ENCODE measurements around the gene REV1. TPM values are rescaled to one million over a fixed set of nuclear protein-coding genes. Genes with fewer than 3 reads are reported as not detected.

REV1 gene
- total and polyA plus RNA-seq, 2 of the 13 experiments (the other 11 are each of a cell fraction or from before 2014, with no cell fraction given), result 49.1 to 71.8 TPM

GRCh38 chr2:99489063-99489760, 605 bp downstream of the REV1 start (continued):
- TF ChIP-seq AFF4 (CRISPR knock-in tag; IDR thresholded peaks at IDR 0.05), result peak; percentile 64; the same call in 1 of the 2 replicates
- no peak for TF ChIP-seq SALL2 (CRISPR knock-in tag; IDR thresholded peaks at IDR 0.05)
- TF ChIP-seq, protein P1, sequence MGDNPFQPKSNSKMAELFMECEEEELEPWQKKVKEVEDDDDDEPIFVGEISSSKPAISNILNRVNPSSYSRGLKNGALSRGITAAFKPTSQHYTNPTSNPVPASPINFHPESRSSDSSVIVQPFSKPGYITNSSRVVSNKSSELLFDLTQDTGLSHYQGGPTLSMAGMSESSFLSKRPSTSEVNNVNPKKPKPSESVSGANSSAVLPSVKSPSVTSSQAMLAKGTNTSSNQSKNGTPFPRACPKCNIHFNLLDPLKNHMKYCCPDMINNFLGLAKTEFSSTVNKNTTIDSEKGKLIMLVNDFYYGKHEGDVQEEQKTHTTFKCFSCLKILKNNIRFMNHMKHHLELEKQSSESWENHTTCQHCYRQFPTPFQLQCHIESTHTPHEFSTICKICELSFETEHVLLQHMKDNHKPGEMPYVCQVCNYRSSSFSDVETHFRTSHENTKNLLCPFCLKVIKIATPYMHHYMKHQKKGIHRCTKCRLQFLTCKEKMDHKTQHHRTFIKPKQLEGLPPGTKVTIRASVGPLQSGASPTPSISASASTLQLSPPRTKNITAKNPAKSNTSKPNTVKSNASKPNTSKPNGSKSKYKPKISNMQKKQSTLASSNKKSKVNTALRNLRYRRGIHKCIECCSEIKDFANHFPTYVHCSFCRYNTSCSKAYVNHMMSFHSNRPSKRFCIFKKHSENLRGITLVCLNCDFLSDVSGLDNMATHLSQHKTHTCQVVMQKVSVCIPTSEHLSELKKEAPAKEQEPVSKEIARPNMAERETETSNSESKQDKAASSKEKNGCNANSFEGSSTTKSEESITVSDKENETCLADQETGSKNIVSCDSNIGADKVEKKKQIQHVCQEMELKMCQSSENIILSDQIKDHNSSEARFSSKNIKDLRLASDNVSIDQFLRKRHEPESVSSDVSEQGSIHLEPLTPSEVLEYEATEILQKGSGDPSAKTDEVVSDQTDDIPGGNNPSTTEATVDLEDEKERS (CRISPR knock-in tag; IDR thresholded peaks at IDR 0.05), result no peak
- TF ChIP-seq HNF4A (CRISPR knock-in tag; IDR thresholded peaks at IDR 0.05), result no peak
- no peak for TF ChIP-seq REPIN1 (CRISPR knock-in tag; IDR thresholded peaks at IDR 0.05; ENCODE audit: borderline replicate concordance, low read depth)
- TF ChIP-seq ZNF720 (CRISPR knock-in tag; IDR thresholded peaks at IDR 0.05), result no peak
- no peak for TF ChIP-seq ZNF780A (CRISPR knock-in tag; IDR thresholded peaks at IDR 0.05)
- no peak for TF ChIP-seq MAFG (CRISPR knock-in tag; IDR thresholded peaks at IDR 0.05)
- TF ChIP-seq RARA (CRISPR knock-in tag; IDR thresholded peaks at IDR 0.05), result peak; percentile 33; the same call in 1 of the 2 replicates
- peak; percentile 8; the same call in 1 of the 2 replicates for TF ChIP-seq FOXK1 (CRISPR knock-in tag; IDR thresholded peaks at IDR 0.05; ENCODE audit: borderline replicate concordance, low read depth)
- TF ChIP-seq, protein P2, sequence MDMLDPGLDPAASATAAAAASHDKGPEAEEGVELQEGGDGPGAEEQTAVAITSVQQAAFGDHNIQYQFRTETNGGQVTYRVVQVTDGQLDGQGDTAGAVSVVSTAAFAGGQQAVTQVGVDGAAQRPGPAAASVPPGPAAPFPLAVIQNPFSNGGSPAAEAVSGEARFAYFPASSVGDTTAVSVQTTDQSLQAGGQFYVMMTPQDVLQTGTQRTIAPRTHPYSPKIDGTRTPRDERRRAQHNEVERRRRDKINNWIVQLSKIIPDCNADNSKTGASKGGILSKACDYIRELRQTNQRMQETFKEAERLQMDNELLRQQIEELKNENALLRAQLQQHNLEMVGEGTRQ (IDR thresholded peaks at IDR 0.05; ENCODE audit: low read depth, low read length), result no peak
- TF ChIP-seq, protein P2 (CRISPR knock-in tag; IDR thresholded peaks at IDR 0.05; ENCODE audit: borderline replicate concordance), result no peak
- peak; percentile 30; the same call in 1 of the 2 replicates for TF ChIP-seq POLR2G (IDR thresholded peaks at IDR 0.05; ENCODE audit: low read depth, low read length)
- TF ChIP-seq ZKSCAN8 (CRISPR knock-in tag; IDR thresholded peaks at IDR 0.05; ENCODE audit: borderline replicate concordance), result no peak
- peak; percentile 75; the same call in 1 of the 2 replicates for TF ChIP-seq SIN3A (IDR thresholded peaks at IDR 0.05; ENCODE audit: borderline replicate concordance, low read depth, low read length)
- TF ChIP-seq, protein P3, sequence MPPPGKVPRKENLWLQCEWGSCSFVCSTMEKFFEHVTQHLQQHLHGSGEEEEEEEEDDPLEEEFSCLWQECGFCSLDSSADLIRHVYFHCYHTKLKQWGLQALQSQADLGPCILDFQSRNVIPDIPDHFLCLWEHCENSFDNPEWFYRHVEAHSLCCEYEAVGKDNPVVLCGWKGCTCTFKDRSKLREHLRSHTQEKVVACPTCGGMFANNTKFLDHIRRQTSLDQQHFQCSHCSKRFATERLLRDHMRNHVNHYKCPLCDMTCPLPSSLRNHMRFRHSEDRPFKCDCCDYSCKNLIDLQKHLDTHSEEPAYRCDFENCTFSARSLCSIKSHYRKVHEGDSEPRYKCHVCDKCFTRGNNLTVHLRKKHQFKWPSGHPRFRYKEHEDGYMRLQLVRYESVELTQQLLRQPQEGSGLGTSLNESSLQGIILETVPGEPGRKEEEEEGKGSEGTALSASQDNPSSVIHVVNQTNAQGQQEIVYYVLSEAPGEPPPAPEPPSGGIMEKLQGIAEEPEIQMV (CRISPR knock-in tag; IDR thresholded peaks at IDR 0.05; ENCODE audit: low read depth), result no peak
- TF ChIP-seq ZFP82 (CRISPR knock-in tag; IDR thresholded peaks at IDR 0.05; ENCODE audit: borderline replicate concordance), result no peak
